IMR-90 (cell line): ENCODE results near the gene GMCL2. TPM values are rescaled to one million over a fixed set of nuclear protein-coding genes. Genes with fewer than 3 reads are reported as not detected.

ENCODE experiments used
- ATAC-seq: fragments of 200-7000 bp; cut with Tn5 transposase; 2 replicates; pipeline ENCODE4 v1.9.1; 2020; ENCODE audit warnings: low read depth, mild to moderate bottlenecking, moderate library complexity
- BruUV-seq: library from RNA; stranded (reverse); fragments of 400-500 nt; replicated peaks from 2 replicates; lab custom pipeline; 2021; lab: Mats Ljungman, UMichigan
- CTCF ChIA-PET: fragments of 300-600 bp; formaldehyde crosslinking; extraction: SDS; loops from one replicate; lab custom pipeline; 2021; ENCODE audit warnings: antibody characterized with exemption; lab: Yijun Ruan, JAX
- POLR2A ChIA-PET: fragments of 300-600 bp; sonication (Branson Sonifier 250); formaldehyde crosslinking; loops from one replicate; lab custom pipeline; 2022; ENCODE audit warnings: antibody characterized with exemption; ENCODE audit not compliant: unreplicated experiment; lab: Charles Lee
- DNase-seq: peaks from one replicate; pipeline ENCODE4 v3.0.0; 2013
- H2AFZ ChIP-seq: replicated peaks from 2 replicates; pipeline ENCODE3; 2013; ENCODE audit warnings: low read length, mild to moderate bottlenecking; ENCODE audit not compliant: poor library complexity
- H2AK5ac ChIP-seq: 2 replicates; pipeline ENCODE4 v1.6.1; 2013; ENCODE audit warnings: low read depth, low read length, inconsistent platforms
- H2AK9ac ChIP-seq: replicated peaks from 2 replicates; pipeline ENCODE3; 2013; ENCODE audit warnings: mild to moderate bottlenecking, low read depth, low read length, moderate library complexity; ENCODE audit not compliant: poor library complexity
- H2BK120ac ChIP-seq: 2 replicates; pipeline ENCODE4 v1.6.1; 2013; ENCODE audit warnings: low read depth, low read length, inconsistent platforms
- H2BK15ac ChIP-seq: 3 replicates; pipeline ENCODE4 v1.6.1; 2013; ENCODE audit warnings: low read depth, low read length, inconsistent platforms
- H2BK20ac ChIP-seq: 2 replicates; pipeline ENCODE4 v1.6.1; 2013; ENCODE audit warnings: low read depth, mild to moderate bottlenecking, inconsistent platforms, low read length, moderate library complexity
- H2BK5ac ChIP-seq: 2 replicates; pipeline ENCODE4 v1.6.1; 2013; ENCODE audit warnings: mild to moderate bottlenecking, low read depth, low read length, inconsistent platforms; ENCODE audit not compliant: poor library complexity, severe bottlenecking
- H3K14ac ChIP-seq: replicated peaks from 2 replicates; pipeline ENCODE4 v1.6.1; 2013; ENCODE audit warnings: low read depth, low read length, inconsistent platforms
- H3K18ac ChIP-seq: 2 replicates; pipeline ENCODE4 v1.6.1; 2013; ENCODE audit warnings: low read depth, low read length, control low read depth
- H3K23ac ChIP-seq: 2 replicates; pipeline ENCODE4 v1.6.1; 2013; ENCODE audit warnings: low read depth, low read length, inconsistent platforms
- H3K27ac ChIP-seq: 2 replicates; pipeline ENCODE4 v1.5.1; 2013; ENCODE audit warnings: mild to moderate bottlenecking, control low read depth, low read length; ENCODE audit not compliant: insufficient read depth
- H3K27me3 ChIP-seq: 2 replicates; pipeline ENCODE4 v1.6.1; 2013; ENCODE audit warnings: low read length; ENCODE audit not compliant: control insufficient read depth, insufficient read depth
- H3K36me3 ChIP-seq: 2 replicates; pipeline ENCODE4 v1.6.1; 2013; ENCODE audit warnings: low read length, mixed read lengths; ENCODE audit not compliant: control insufficient read depth, insufficient read depth
- H3K4ac ChIP-seq: 2 replicates; pipeline ENCODE4 v1.6.1; 2013; ENCODE audit warnings: low read depth, low read length, inconsistent platforms
- H3K4me1 ChIP-seq: 2 replicates; pipeline ENCODE4 v1.6.1; 2013; ENCODE audit warnings: low read length, mixed read lengths; ENCODE audit not compliant: control insufficient read depth, insufficient read depth
- H3K4me2 ChIP-seq: 2 replicates; pipeline ENCODE4 v1.6.1; 2013; ENCODE audit warnings: low read depth, mild to moderate bottlenecking, control low read depth, low read length, moderate library complexity
- H3K4me3 ChIP-seq: 2 replicates; pipeline ENCODE4 v1.5.1; 2013; ENCODE audit warnings: low read depth, mild to moderate bottlenecking, control low read depth, low read length, moderate library complexity; ENCODE audit not compliant: insufficient read depth
- H3K56ac ChIP-seq: 2 replicates; pipeline ENCODE4 v1.6.1; 2013; ENCODE audit warnings: low read length, inconsistent platforms; ENCODE audit not compliant: insufficient read depth; ENCODE audit errors: extremely low read depth
- H3K79me1 ChIP-seq, 2 experiments: 2 replicates each; pipeline ENCODE4 v1.6.1; 2013; ENCODE audit warnings: low read length in 2 of 2, inconsistent platforms in 1 of 2, low read depth in 1 of 2
- H3K9ac ChIP-seq: 2 replicates; pipeline ENCODE4 v1.6.1; 2013; ENCODE audit warnings: low read depth, low read length, control low read depth
- H3K9me1 ChIP-seq: 2 replicates; pipeline ENCODE4 v1.6.1; 2013; ENCODE audit warnings: low read length, inconsistent platforms; ENCODE audit not compliant: insufficient read depth
- H3K9me3 ChIP-seq: 2 replicates; pipeline ENCODE4 v1.6.1; 2013; ENCODE audit warnings: low read length; ENCODE audit not compliant: control insufficient read depth, insufficient read depth
- H4K20me1 ChIP-seq: 2 replicates; pipeline ENCODE4 v1.6.1; 2013; ENCODE audit warnings: low read length, inconsistent platforms; ENCODE audit not compliant: insufficient read depth
- H4K5ac ChIP-seq: 2 replicates; pipeline ENCODE4 v1.6.1; 2013; ENCODE audit warnings: mild to moderate bottlenecking, low read depth, low read length, control low read depth
- H4K8ac ChIP-seq, 2 experiments: 2 replicates each; pipeline ENCODE4 v1.6.1; 2013; ENCODE audit warnings: low read depth in 2 of 2, low read length in 2 of 2, control low read depth in 1 of 2, inconsistent platforms in 1 of 2
- H4K91ac ChIP-seq: 2 replicates; pipeline ENCODE4 v1.6.1; 2013; ENCODE audit warnings: low read depth, low read length, inconsistent platforms; ENCODE audit not compliant: insufficient read depth
- BHLHE40 ChIP-seq: fragments of 150-350 bp; IDR thresholded peaks from 2 replicates; pipeline ENCODE4 v1.6.1; 2016; ENCODE audit warnings: mild to moderate bottlenecking, low read depth, low read length
- CEBPB ChIP-seq: IDR thresholded peaks from 2 replicates; pipeline ENCODE4 v1.6.1; 2012; ENCODE audit warnings: low read depth, low read length, improper control_type of control experiment
- CHD1 ChIP-seq: IDR thresholded peaks from 2 replicates; pipeline ENCODE4 v1.6.1; 2012; ENCODE audit warnings: low read depth, low read length, improper control_type of control experiment
- CTCF ChIP-seq: conservative IDR thresholded peaks from 2 replicates; pipeline ENCODE4 v1.5.1; 2012; ENCODE audit warnings: mild to moderate bottlenecking, low read depth, low read length, improper control_type of control experiment
- ELK1 ChIP-seq: fragments of 150-350 bp; IDR thresholded peaks from 2 replicates; pipeline ENCODE4 v1.6.1; 2016; ENCODE audit warnings: low read depth, mild to moderate bottlenecking, low read length, moderate library complexity, borderline replicate concordance
- MAZ ChIP-seq: IDR thresholded peaks from 2 replicates; pipeline ENCODE4 v1.6.1; 2012; ENCODE audit warnings: low read depth, mild to moderate bottlenecking, low read length, improper control_type of control experiment, moderate library complexity, borderline replicate concordance
- MXI1 ChIP-seq: IDR thresholded peaks from 2 replicates; pipeline ENCODE4 v1.6.1; 2012; ENCODE audit warnings: low read depth, mild to moderate bottlenecking, low read length, moderate library complexity, borderline replicate concordance
- POLR2A ChIP-seq: IDR thresholded peaks from 2 replicates; pipeline ENCODE4 v1.6.1; 2012; ENCODE audit warnings: mild to moderate bottlenecking, low read depth, low read length
- RAD21 ChIP-seq: IDR thresholded peaks from 2 replicates; pipeline ENCODE4 v1.6.1; 2012; ENCODE audit warnings: low read length, improper control_type of control experiment
- RCOR1 ChIP-seq: IDR thresholded peaks from 2 replicates; pipeline ENCODE4 v1.6.1; 2012; ENCODE audit warnings: mild to moderate bottlenecking, low read length, improper control_type of control experiment; ENCODE audit not compliant: insufficient replicate concordance
- RFX5 ChIP-seq: IDR thresholded peaks from 2 replicates; pipeline ENCODE4 v1.8.0; 2012; ENCODE audit warnings: low read depth, mild to moderate bottlenecking, low read length, moderate library complexity
- SMC3 ChIP-seq: fragments of 150-350 bp; IDR thresholded peaks from 2 replicates; pipeline ENCODE4 v1.6.1; 2016; ENCODE audit warnings: low read depth, mild to moderate bottlenecking, antibody characterized with exemption, low read length, moderate library complexity
- WGBS, 2 experiments: methylation state at CpG; one replicate each; pipeline versions ENCODE4 v1.1.5 to v1.1.7; 2013; ENCODE audit warnings: missing lambda C conversion rate in 2 of 2; ENCODE audit not compliant: insufficient read length in 1 of 2; ENCODE audit errors: extremely low coverage in 2 of 2; 5-methylcytosine and 5-hydroxymethylcytosine counted together
- dilution Hi-C: fragments of 300-500 bp; cut with HindIII; formaldehyde crosslinking; loops from one replicate; pipeline ENCODE4 v1.14.3; 2018; ENCODE audit warnings: low sequenced_read_pairs; ENCODE audit not compliant: unreplicated experiment
- in situ Hi-C: fragments of 300-500 bp; cut with MboI; formaldehyde crosslinking; loops from 3 replicates; pipeline ENCODE4 v1.14.3; 2019; ENCODE audit warnings: low sequenced_read_pairs, inconsistent platforms, mixed read lengths
- intact Hi-C: fragments of 100-400 bp; cut with micrococcal nuclease; formaldehyde crosslinking; loops from 2 replicates; pipeline ENCODE4 v1.10.0; 2022
- polyA plus RNA-seq, 3 experiments: library from polyadenylated mRNA; depleted of rRNA; stranded (reverse); fragments of >200 nt; gene quantifications; 2 replicates each; pipeline ENCODE4 v1.2.3, GENCODE V29; 2012; ENCODE audit warnings: low replicate concordance in 1 of 3
- total RNA-seq: library from RNA; depleted of rRNA; stranded (reverse); fragments of >200 nt; gene quantifications from 2 replicates; pipeline ENCODE4 v1.2.3, GENCODE V29; 2012

The GMCL2 gene
- total and polyA plus RNA-seq, 2 of the 4 experiments (the other 2 are of a cell fraction): not detected

- Histone ChIP-seq H3K27me3 (no peaks in the 10 kb centered on the region), H3K79me1 (peaks cover 16 to 43% of the 10 kb centered on the region in 2 experiments), H2AK5ac (no peak overlapping the region), H3K9ac (no peak overlapping the region), H3K4me2 (no peak overlapping the region), H2BK15ac (no peak overlapping the region), H2AK9ac (no peak overlapping the region), H3K56ac (no peak overlapping the region), H3K14ac (no peak overlapping the region), H2AFZ (no peak overlapping the region), H3K4me3 (no peak overlapping the region), H3K18ac (no peak overlapping the region), H2BK120ac (no peak overlapping the region), H3K9me3 (no peaks in the 10 kb centered on the region), H3K4ac (no peak overlapping the region), H3K23ac (no peak overlapping the region), H4K8ac (no peak overlapping the region), H3K27ac (no peak overlapping the region), H4K20me1 (peaks cover 34% of the 10 kb centered on the region), H3K36me3 (peaks cover 58% of the 10 kb centered on the region), H4K5ac (no peak overlapping the region), H3K4me1 (no peaks in the 10 kb centered on the region), H3K9me1 (peaks cover 7% of the 10 kb centered on the region; the same call in 1 of the 2 replicates), H2BK20ac (no peak overlapping the region), H4K91ac (no peak overlapping the region), H2BK5ac (no peak overlapping the region)
- dilution Hi-C loops: no loop called here
- in situ Hi-C loops: no loop called here
- intact Hi-C loops: no loop called here
- ChIA-PET CTCF (no interaction called here), POLR2A (no interaction called here)
- TF ChIP-seq RFX5: no peak
- no peak for TF ChIP-seq ELK1
- TF ChIP-seq MXI1: no peak
- TF ChIP-seq MAZ: no peak
- TF ChIP-seq SMC3: no peak
- no peak for TF ChIP-seq CEBPB
- no peak for TF ChIP-seq CHD1
- no peak for TF ChIP-seq RAD21
- no peak for TF ChIP-seq POLR2A
- no peak for TF ChIP-seq BHLHE40
- no peak for TF ChIP-seq RCOR1
- no peak for TF ChIP-seq CTCF
- no TSS peak for BruUV-seq
- DNase-seq (no peak), ATAC-seq (no peak)
- 100% methylated on average over 2 of the region's 13 CpGs; no CpG with 5 or more reads in 1 of the 2 experiments for WGBS, 2 experiments
Measured at GRCh38 chr5:178215280-178216002, 28.3 kb upstream of the GMCL2 start.
